Measurements from ENCODE around the gene FAM181B. TPM values are rescaled to one million over a fixed set of nuclear protein-coding genes. Genes with fewer than 3 reads are reported as not detected.
A peak's percentile ranks its signal among the peaks of the same experiment; 100 is the strongest.

Gene FAM181B
- polyA plus RNA-seq, 1 donor (not counting 4 experiments of a cell fraction or from before 2014, with no cell fraction given), result 0.01 TPM

- H4K20me1 ChIP-seq (ENCODE audit: control insufficient read depth, extremely low read depth, insufficient read depth, low read length), result no peaks in the 10 kb centered on the region
- dilution Hi-C loops (cut with MboI; ENCODE audit: extremely low pct_ligation_motif_present, low sequenced_read_pairs), result loop anchor here (25.0 kb wide), 1 partner anchor 1093 kb away; no protein-coding TSS in a partner anchor
- H3K9ac ChIP-seq (ENCODE audit: control insufficient read depth, extremely low read depth, insufficient read depth, low read length), result no peak overlapping the region
- no peak for TF ChIP-seq EZH2 (IDR thresholded peaks at IDR 0.05; ENCODE audit: low read length)
- TF ChIP-seq CTCF (optimal IDR thresholded peaks at IDR 0.05 in 1 of 3, IDR thresholded peaks at IDR 0.05 in 1 of 3, conservative IDR thresholded peaks at IDR 0.05 in 1 of 3; ENCODE audit: extremely low read depth in 1 of 3, insufficient read depth in 2 of 3, low read length in 3 of 3), result no peak
- H3K27ac ChIP-seq (ENCODE audit: control insufficient read depth, insufficient read depth, low read length), result no peak overlapping the region
- FAIRE-seq (no peak), DNase-seq (ENCODE audit: low read depth, low spot score) (no peak)
- H3K36me3 ChIP-seq (ENCODE audit: control insufficient read depth in 2 of 2, extremely low read depth in 1 of 2, insufficient read depth in 2 of 2, low read length in 2 of 2), result no peaks in the 10 kb centered on the region
- H3K27me3 ChIP-seq (ENCODE audit: control insufficient read depth, extremely low read depth, insufficient read depth, low read length), result no peaks in the 10 kb centered on the region
- no peak overlapping the region for H2AFZ ChIP-seq (ENCODE audit: control insufficient read depth, low read length)
- H3K9me3 ChIP-seq (ENCODE audit: control insufficient read depth, low read depth, low read length), result no peaks in the 10 kb centered on the region
- H3K79me2 ChIP-seq (ENCODE audit: control insufficient read depth, insufficient read depth, low read length), result no peaks in the 10 kb centered on the region
- no peaks in the 10 kb centered on the region for H3K9me1 ChIP-seq (ENCODE audit: control insufficient read depth, extremely low read depth, insufficient read depth, low read length)
- H3K4me2 ChIP-seq (ENCODE audit: control insufficient read depth, extremely low read depth, insufficient read depth, low read depth, low read length), result no peak overlapping the region
- H3K4me1 ChIP-seq (ENCODE audit: control insufficient read depth, extremely low read depth, insufficient read depth, low read length), result no peaks in the 10 kb centered on the region
- H3K4me3 ChIP-seq (ENCODE audit: control insufficient read depth in 2 of 3, extremely low read depth in 1 of 3, insufficient read depth in 2 of 3, low read depth in 1 of 3, low read length in 3 of 3), result no peak overlapping the region
Measured at GRCh38 chr11:82718821-82719220, 14.8 kb downstream of the FAM181B start.

DNA sequence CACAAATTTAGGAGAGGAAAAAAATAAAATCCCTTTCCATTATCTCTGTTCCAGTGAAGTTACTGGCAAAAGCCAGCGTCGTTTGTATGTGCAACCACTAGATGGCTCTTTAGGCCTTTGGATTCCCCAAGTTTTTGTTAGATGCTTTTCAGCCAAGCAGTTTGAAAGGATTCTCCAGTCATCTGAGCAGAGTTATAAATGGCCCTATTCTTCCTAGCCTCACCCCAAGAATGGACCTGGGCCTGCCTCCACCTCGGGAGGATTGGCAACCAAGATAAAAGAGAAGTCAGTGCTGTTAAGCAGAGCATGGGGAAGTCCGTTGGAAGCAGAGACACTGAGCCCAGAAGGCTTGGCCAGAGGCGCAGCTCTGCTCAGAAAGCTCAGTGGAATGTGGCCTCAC, 15.4 kb downstream of the FAM181B start:
- H3K36me3 ChIP-seq (ENCODE audit: control insufficient read depth in 2 of 2, extremely low read depth in 1 of 2, insufficient read depth in 2 of 2, low read length in 2 of 2), result no peaks in the 10 kb centered on the region
- H3K4me1 ChIP-seq (ENCODE audit: control insufficient read depth, extremely low read depth, insufficient read depth, low read length), result no peaks in the 10 kb centered on the region
- H3K4me2 ChIP-seq (ENCODE audit: control insufficient read depth, extremely low read depth, insufficient read depth, low read depth, low read length), result no peak overlapping the region
- dilution Hi-C loops (cut with MboI; ENCODE audit: extremely low pct_ligation_motif_present, low sequenced_read_pairs), result loop anchor here (25.0 kb wide), 1 partner anchor 1094 kb away; no protein-coding TSS in a partner anchor
- H3K4me3 ChIP-seq (ENCODE audit: control insufficient read depth in 2 of 3, extremely low read depth in 1 of 3, insufficient read depth in 2 of 3, low read depth in 1 of 3, low read length in 3 of 3), result no peak overlapping the region
- no peaks in the 10 kb centered on the region for H3K9me1 ChIP-seq (ENCODE audit: control insufficient read depth, extremely low read depth, insufficient read depth, low read length)
- H2AFZ ChIP-seq (ENCODE audit: control insufficient read depth, low read length), result no peak overlapping the region
- no peak overlapping the region for H3K27ac ChIP-seq (ENCODE audit: control insufficient read depth, insufficient read depth, low read length)
- no peaks in the 10 kb centered on the region for H3K9me3 ChIP-seq (ENCODE audit: control insufficient read depth, low read depth, low read length)
- TF ChIP-seq EZH2 (IDR thresholded peaks at IDR 0.05; ENCODE audit: low read length) (no peak), CTCF (optimal IDR thresholded peaks at IDR 0.05 in 1 of 3, IDR thresholded peaks at IDR 0.05 in 1 of 3, conservative IDR thresholded peaks at IDR 0.05 in 1 of 3; ENCODE audit: extremely low read depth in 1 of 3, insufficient read depth in 2 of 3, low read length in 3 of 3) (peak; percentile 53 to 83 (median 67))
- DNase-seq (ENCODE audit: low read depth, low spot score) (no peak), FAIRE-seq (peak; percentile 89)
- no peak overlapping the region for H3K9ac ChIP-seq (ENCODE audit: control insufficient read depth, extremely low read depth, insufficient read depth, low read length)
- H3K27me3 ChIP-seq (ENCODE audit: control insufficient read depth, extremely low read depth, insufficient read depth, low read length), result no peaks in the 10 kb centered on the region
- no peaks in the 10 kb centered on the region for H3K79me2 ChIP-seq (ENCODE audit: control insufficient read depth, insufficient read depth, low read length)
- H4K20me1 ChIP-seq (ENCODE audit: control insufficient read depth, extremely low read depth, insufficient read depth, low read length), result no peaks in the 10 kb centered on the region
